ENCODE data around the gene DNASE1. TPM values are rescaled to one million over a fixed set of nuclear protein-coding genes. Genes with fewer than 3 reads are reported as not detected.
"Not testable (repeated sequence)": the region's sequence is repeated elsewhere in the genome, so short reads cannot be mapped to it uniquely, and the experiment has no call there.

Gene DNASE1
- total RNA-seq, 4 donors from 2014 or later: 2.8 to 16.3 (median 12.9) TPM

DNA sequence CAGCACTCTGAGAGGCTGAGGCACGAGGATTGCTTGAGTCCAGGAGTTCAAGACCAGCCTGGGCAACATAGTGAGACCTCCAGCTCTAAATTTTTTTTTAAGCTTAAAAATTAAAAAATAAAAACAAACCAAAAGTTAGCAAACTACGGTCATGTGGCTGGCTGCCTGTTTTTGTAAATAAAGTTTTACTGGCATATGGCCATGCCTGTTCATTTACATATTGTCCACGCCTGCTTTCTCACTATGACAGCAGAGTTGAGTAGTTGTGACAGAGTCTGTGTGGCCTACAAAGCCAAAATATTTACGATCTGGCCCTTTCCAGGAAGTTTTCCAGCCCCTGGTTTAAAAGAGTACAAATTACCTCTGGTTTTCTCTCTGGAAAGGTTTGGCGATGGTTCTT lies 46.4 kb upstream of the DNASE1 start:
- H3K9me3 ChIP-seq: no peaks in the 10 kb centered on the region
- TF ChIP-seq POLR2AphosphoS5 (IDR thresholded peaks at IDR 0.05): no peak
- no peak for TF ChIP-seq POLR2A (IDR thresholded peaks at IDR 0.05; ENCODE audit: low read depth)
- no peak for TF ChIP-seq EP300 (IDR thresholded peaks at IDR 0.05)
- TF ChIP-seq, protein P1, sequence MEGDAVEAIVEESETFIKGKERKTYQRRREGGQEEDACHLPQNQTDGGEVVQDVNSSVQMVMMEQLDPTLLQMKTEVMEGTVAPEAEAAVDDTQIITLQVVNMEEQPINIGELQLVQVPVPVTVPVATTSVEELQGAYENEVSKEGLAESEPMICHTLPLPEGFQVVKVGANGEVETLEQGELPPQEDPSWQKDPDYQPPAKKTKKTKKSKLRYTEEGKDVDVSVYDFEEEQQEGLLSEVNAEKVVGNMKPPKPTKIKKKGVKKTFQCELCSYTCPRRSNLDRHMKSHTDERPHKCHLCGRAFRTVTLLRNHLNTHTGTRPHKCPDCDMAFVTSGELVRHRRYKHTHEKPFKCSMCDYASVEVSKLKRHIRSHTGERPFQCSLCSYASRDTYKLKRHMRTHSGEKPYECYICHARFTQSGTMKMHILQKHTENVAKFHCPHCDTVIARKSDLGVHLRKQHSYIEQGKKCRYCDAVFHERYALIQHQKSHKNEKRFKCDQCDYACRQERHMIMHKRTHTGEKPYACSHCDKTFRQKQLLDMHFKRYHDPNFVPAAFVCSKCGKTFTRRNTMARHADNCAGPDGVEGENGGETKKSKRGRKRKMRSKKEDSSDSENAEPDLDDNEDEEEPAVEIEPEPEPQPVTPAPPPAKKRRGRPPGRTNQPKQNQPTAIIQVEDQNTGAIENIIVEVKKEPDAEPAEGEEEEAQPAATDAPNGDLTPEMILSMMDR (IDR thresholded peaks at IDR 0.05): no peak
- H3K27ac ChIP-seq (replicated peaks in 1 of 4): no peak overlapping the region
- no peaks in the 10 kb centered on the region for H3K27me3 ChIP-seq
- peaks cover 0 to 26% (median 17%) of the 10 kb centered on the region in 4 donors for H3K36me3 ChIP-seq
- 92% methylated on average over 4 of the region's 5 CpGs for WGBS
- no peak overlapping the region for H3K4me3 ChIP-seq
- no peak for DNase-seq (ENCODE audit: extremely low spot score)
- H3K4me1 ChIP-seq: peaks cover 18 to 26% (median 22%) of the 10 kb centered on the region in 4 donors
- intact Hi-C loops (cut with DNase I): no loop called here

DNA sequence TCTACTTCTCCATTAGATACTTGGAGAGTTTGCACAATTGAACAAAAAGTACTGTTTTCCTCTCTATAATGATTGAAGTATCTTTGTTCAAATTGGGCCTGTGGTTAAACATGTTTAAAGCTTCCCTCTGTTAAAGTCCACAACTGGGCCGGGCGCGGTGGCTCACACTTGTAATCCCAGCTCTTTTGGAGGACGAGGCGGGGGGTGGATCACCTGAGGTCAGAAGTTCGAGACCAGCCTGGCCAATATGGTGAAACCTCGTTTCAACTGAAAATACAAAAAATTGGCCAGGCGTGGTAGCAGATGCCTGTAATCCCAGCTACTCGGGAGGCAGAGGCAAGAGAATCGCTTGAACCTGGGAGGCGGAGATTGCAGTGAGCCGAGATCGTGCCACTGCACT lies 45.5 kb upstream of the DNASE1 start:
- H3K27ac ChIP-seq (replicated peaks in 1 of 4); intact Hi-C loops (cut with DNase I): not testable (repeated sequence)

DNA sequence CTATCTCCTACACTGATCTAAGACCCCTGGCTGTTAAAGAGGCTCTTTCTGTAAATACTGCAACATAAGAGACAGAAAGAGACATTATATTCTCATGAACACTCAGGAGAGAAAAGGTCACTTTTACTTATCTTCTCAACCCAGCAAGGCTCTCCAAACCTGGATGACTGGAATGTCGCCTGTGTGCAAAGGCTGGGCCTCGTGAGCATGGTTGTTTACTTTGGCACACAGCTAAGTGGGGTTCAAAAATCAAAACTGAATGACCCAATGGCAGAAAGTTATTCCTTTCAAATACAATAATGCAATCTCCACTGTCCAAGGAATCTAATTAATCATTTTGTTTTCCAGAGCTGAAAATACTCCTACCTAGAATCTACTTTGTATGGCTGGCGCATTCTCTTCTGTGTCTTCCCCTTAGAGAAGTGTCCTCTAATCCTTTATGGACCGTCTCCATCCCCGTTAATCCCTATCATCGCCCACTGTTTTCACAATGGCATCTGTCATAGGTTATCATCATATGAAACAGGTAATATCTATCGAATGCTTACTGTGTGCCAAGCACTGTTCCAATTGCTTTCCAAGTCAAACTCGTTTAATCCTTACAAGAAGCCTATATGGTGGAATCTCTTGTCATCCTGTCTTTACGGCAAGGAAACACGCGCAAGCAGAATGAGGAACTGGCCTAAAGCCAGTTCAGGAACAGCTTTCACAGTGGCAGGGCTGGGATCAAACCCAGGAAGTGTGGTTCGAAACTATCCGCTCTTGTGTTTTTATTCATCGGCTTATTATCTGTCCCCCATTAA lies 44.4 kb upstream of the DNASE1 start:
- Histone ChIP-seq H3K4me3 (peak overlapping the region; percentile 74 to 98 (median 88)), H3K27ac (replicated peaks in 1 of 4) (no peak overlapping the region), H3K4me1 (peaks cover 18 to 31% (median 26%) of the 10 kb centered on the region in 4 donors), H3K27me3 (no peaks in the 10 kb centered on the region), H3K36me3 (peaks cover 0 to 14% (median 9%) of the 10 kb centered on the region in 4 donors), H3K9me3 (no peaks in the 10 kb centered on the region)
- intact Hi-C loops (cut with DNase I): no loop called here
- 72% methylated on average over 14 of the region's 14 CpGs for WGBS
- no peak for DNase-seq (ENCODE audit: extremely low spot score)
- TF ChIP-seq, protein P1 (IDR thresholded peaks at IDR 0.05): no peak
- TF ChIP-seq POLR2A (IDR thresholded peaks at IDR 0.05; ENCODE audit: low read depth): no peak
- no peak for TF ChIP-seq EP300 (IDR thresholded peaks at IDR 0.05)
- TF ChIP-seq POLR2AphosphoS5 (IDR thresholded peaks at IDR 0.05): no peak

More for the DNA sequence above, 45.5 kb upstream of the DNASE1 start:
- 96% methylated on average over 13 of the region's 13 CpGs for WGBS
- not testable (repeated sequence) for H3K27me3 ChIP-seq; DNase-seq (ENCODE audit: extremely low spot score); H3K9me3 ChIP-seq; H3K4me3 ChIP-seq
- Histone ChIP-seq H3K4me1 (peaks cover 18 to 31% (median 26%) of the 10 kb centered on the region in 4 donors), H3K36me3 (peaks cover 0 to 17% (median 11%) of the 10 kb centered on the region in 4 donors)

DNA sequence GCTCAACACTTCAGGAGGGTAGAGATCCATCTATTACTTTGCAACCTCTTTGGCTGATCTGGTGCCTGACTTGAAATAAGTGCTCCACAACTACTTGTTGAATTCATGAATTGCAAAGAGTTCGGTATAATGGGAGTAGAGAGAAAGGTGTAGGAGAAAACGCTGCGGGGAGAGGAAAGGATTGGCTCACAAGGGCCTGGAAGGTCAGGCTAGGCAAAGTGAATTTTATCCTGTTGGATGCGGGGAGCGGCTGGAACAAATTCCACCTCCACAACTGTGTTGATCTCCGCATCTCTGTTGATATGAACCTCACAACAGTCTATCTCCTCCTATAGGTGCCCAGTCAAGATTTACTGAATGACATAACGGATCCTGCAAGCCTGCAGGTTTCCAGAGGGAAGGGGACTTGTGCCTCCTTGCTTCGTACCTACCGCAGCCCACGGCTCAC lies 43.8 kb upstream of the DNASE1 start:
- Histone ChIP-seq H3K4me3 (peak overlapping the region; percentile 74 to 98 (median 88)), H3K9me3 (no peaks in the 10 kb centered on the region), H3K27me3 (no peaks in the 10 kb centered on the region), H3K36me3 (peaks cover 0 to 17% (median 7%) of the 10 kb centered on the region in 4 donors), H3K27ac (replicated peaks in 1 of 4) (peak overlapping the region; percentile 69 to 86 (median 82)), H3K4me1 (peaks cover 18 to 31% (median 26%) of the 10 kb centered on the region in 4 donors)
- WGBS: 7% methylated on average over 10 of the region's 10 CpGs
- DNase-seq (ENCODE audit: extremely low spot score): no peak
- intact Hi-C loops (cut with DNase I): no loop called here
- TF ChIP-seq, protein P1 (IDR thresholded peaks at IDR 0.05): no peak
- TF ChIP-seq POLR2A (IDR thresholded peaks at IDR 0.05; ENCODE audit: low read depth) (no peak), EP300 (IDR thresholded peaks at IDR 0.05) (no peak)

DNA sequence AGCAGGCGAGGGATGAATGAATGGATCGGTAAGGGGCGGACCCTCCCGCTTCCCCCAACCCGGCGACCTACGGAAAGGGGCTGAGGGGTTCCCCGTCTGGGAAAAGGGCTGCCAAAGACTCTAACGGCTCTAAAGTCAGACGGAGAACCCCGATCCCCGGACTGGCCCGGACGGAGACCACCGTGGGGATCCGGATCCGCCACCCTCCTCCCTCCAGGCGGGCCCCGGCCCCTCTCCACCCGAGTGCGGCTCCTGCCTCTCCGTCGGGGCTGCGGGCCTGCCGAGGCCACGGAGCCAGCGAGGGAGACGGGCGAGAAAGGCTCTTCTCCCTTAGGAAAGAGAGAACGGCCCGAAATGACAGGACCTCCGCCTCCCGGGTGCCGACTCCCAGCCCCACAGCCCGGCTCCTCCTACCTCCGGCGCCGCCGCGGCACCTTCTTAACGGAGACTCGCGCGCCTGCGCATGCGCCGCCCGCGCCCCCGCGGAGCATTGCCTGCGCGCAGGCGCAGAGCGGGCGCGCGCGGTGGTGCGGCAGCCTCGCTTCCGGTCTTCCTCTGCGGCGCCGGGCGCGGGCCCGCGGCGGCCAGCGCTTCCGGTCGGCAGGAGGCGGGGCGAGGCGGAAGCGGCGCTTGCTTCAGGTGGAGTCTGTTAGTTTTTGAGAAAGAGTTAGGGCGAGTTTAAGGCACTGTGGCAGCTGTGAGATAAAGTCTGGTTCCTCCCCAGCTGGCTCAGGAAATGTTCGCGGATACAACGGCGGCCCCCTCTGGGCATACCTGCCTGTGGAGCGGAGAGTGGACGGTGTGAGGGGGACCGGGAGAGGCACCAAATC lies 43.1 kb upstream of the DNASE1 start, which contains the start of gene SLX4:
Gene SLX4 (minus strand): TSS at position 461 of the 830 bp plus-strand sequence. CDS start 2,642 bp downstream, outside the sequence.
- H3K9me3 ChIP-seq: no peaks in the 10 kb centered on the region
- peak within 1 kb of the TSS; percentile 74 to 98 (median 88) for H3K4me3 ChIP-seq
- intact Hi-C loops (cut with DNase I): no loop called here
- H3K4me1 ChIP-seq: peaks cover 18 to 31% (median 26%) of the 10 kb centered on the region in 4 donors
- H3K27ac ChIP-seq (replicated peaks in 1 of 4): peak within 1 kb of the TSS; percentile 69 to 86 (median 82)
- peaks cover 0 to 11% (median 5%) of the 10 kb centered on the region in 4 donors for H3K36me3 ChIP-seq
- H3K27me3 ChIP-seq: no peaks in the 10 kb centered on the region
- 2% methylated on average over 13 of the region's 86 CpGs for WGBS
- peak; percentile 94 for DNase-seq (ENCODE audit: extremely low spot score)
- TF ChIP-seq POLR2A (IDR thresholded peaks at IDR 0.05; ENCODE audit: low read depth): peak; percentile 51
- peak; percentile 75 to 83 for TF ChIP-seq POLR2AphosphoS5 (IDR thresholded peaks at IDR 0.05)
- TF ChIP-seq EP300 (IDR thresholded peaks at IDR 0.05): no peak
- TF ChIP-seq, protein P1 (IDR thresholded peaks at IDR 0.05): peak in 1 of 3 experiments; percentile 53
